ENCODE results near the gene ANO2.

The ANO2 gene

GRCh38 chr12:5872745-5873144, 72.3 kb downstream of the ANO2 start:
- Histone ChIP-seq H2AFZ (ENCODE audit: low read depth) (no peak overlapping the region), H3K27me3 (ENCODE audit: insufficient read depth, low read depth) (no peaks in the 10 kb centered on the region), H3K4me2 (no peak overlapping the region), H4K20me1 (ENCODE audit: insufficient read depth) (no peaks in the 10 kb centered on the region), H3K36me3 (ENCODE audit: insufficient read depth) (no peaks in the 10 kb centered on the region), H3K4me1 (ENCODE audit: low read depth, poor library complexity, severe bottlenecking) (no peaks in the 10 kb centered on the region), H3K4me3 (IDR thresholded peaks at IDR 0.05; ENCODE audit: insufficient read depth, low read depth, low read length) (no peak overlapping the region), H3K79me2 (ENCODE audit: insufficient read depth, low read depth) (no peaks in the 10 kb centered on the region), H3K9ac (no peak overlapping the region), H3K27ac (no peak overlapping the region)
- TF ChIP-seq CTCF (conservative IDR thresholded peaks at IDR 0.05; ENCODE audit: low read depth, low read length): no peak

GRCh38 chr12:5871741-5872140, 73.3 kb downstream of the ANO2 start:
- no peaks in the 10 kb centered on the region for H3K4me1 ChIP-seq (ENCODE audit: low read depth, poor library complexity, severe bottlenecking)
- no peak overlapping the region for H3K4me2 ChIP-seq
- no peak overlapping the region for H2AFZ ChIP-seq (ENCODE audit: low read depth)
- no peaks in the 10 kb centered on the region for H3K27me3 ChIP-seq (ENCODE audit: insufficient read depth, low read depth)
- H3K9ac ChIP-seq: no peak overlapping the region
- H3K79me2 ChIP-seq (ENCODE audit: insufficient read depth, low read depth): no peaks in the 10 kb centered on the region
- no peak overlapping the region for H3K27ac ChIP-seq
- H3K36me3 ChIP-seq (ENCODE audit: insufficient read depth): no peaks in the 10 kb centered on the region
- no peak overlapping the region for H3K4me3 ChIP-seq (IDR thresholded peaks at IDR 0.05; ENCODE audit: insufficient read depth, low read depth, low read length)
- H4K20me1 ChIP-seq (ENCODE audit: insufficient read depth): no peaks in the 10 kb centered on the region
- TF ChIP-seq CTCF (conservative IDR thresholded peaks at IDR 0.05; ENCODE audit: low read depth, low read length): no peak

- H3K9ac ChIP-seq: no peak overlapping the region
- H3K27me3 ChIP-seq (ENCODE audit: insufficient read depth, low read depth): no peaks in the 10 kb centered on the region
- no peak overlapping the region for H2AFZ ChIP-seq (ENCODE audit: low read depth)
- no peaks in the 10 kb centered on the region for H3K4me1 ChIP-seq (ENCODE audit: low read depth, poor library complexity, severe bottlenecking)
- H3K36me3 ChIP-seq (ENCODE audit: insufficient read depth): no peaks in the 10 kb centered on the region
- no peaks in the 10 kb centered on the region for H3K79me2 ChIP-seq (ENCODE audit: insufficient read depth, low read depth)
- H3K4me3 ChIP-seq (IDR thresholded peaks at IDR 0.05; ENCODE audit: insufficient read depth, low read depth, low read length): no peak overlapping the region
- H3K27ac ChIP-seq: no peak overlapping the region
- no peaks in the 10 kb centered on the region for H4K20me1 ChIP-seq (ENCODE audit: insufficient read depth)
- no peak overlapping the region for H3K4me2 ChIP-seq
- no peak for TF ChIP-seq CTCF (conservative IDR thresholded peaks at IDR 0.05; ENCODE audit: low read depth, low read length)
Observed at GRCh38 chr12:5870183-5870582, 74.9 kb downstream of the ANO2 start.

GRCh38 chr12:5868625-5869295, 76.3 kb downstream of the ANO2 start:
- H3K27me3 ChIP-seq (ENCODE audit: insufficient read depth, low read depth): no peaks in the 10 kb centered on the region
- no peak overlapping the region for H3K9ac ChIP-seq
- H2AFZ ChIP-seq (ENCODE audit: low read depth): no peak overlapping the region
- H3K79me2 ChIP-seq (ENCODE audit: insufficient read depth, low read depth): no peaks in the 10 kb centered on the region
- H3K4me2 ChIP-seq: no peak overlapping the region
- no peaks in the 10 kb centered on the region for H3K36me3 ChIP-seq (ENCODE audit: insufficient read depth)
- no peak for TF ChIP-seq CTCF (conservative IDR thresholded peaks at IDR 0.05; ENCODE audit: low read depth, low read length)
- no peak overlapping the region for H3K27ac ChIP-seq
- no peak overlapping the region for H3K4me3 ChIP-seq (IDR thresholded peaks at IDR 0.05; ENCODE audit: insufficient read depth, low read depth, low read length)
- H4K20me1 ChIP-seq (ENCODE audit: insufficient read depth): no peaks in the 10 kb centered on the region
- H3K4me1 ChIP-seq (ENCODE audit: low read depth, poor library complexity, severe bottlenecking): no peaks in the 10 kb centered on the region
